CD4-positive, alpha-beta T cell treated with Interleukin-2 at 100 ng/mL for 4 hours (primary cell): ENCODE measurements around the gene PCDHGC5.

ENCODE experiments used
- DNase-seq: peaks from one replicate; pipeline ENCODE4 v3.0.0-alpha.2; 2020; ENCODE audit warnings: low spot score

The PCDHGC5 gene

DNA sequence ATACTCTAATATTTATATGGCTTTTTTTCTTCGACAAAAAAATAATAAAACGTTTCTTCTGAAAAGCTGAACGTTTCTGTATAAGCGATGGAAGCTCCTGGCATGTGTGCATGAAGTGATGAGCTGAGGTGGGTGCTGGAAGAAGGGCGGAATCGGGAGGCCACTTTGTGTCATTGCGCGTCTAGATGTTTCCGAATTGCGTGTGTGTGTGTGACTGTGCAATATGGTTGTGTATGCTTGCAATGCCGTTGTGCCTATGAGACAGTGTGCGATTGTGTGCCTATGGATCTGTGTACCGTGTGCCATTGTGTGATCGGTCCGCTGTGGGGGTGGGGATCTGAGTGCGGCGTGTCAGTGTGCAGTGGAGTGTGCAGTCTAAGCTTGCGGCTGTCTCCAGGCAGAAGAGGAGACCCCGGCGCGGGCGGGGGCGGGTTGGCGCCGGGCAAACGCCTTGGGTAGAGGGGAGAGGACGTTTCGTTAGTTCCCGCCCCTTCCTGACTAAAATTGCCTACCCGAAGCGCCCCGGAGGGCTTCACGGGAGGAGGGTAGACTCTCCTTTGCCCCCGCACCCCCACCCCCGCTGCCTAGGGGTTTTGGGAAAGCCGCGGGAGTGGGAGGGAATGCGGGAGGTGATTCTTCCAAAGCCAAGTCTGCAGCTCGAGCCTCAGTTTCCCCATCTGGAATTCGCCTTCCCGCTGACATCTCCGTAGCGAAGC, 24.2 kb downstream of the PCDHGC5 start:
- DNase-seq = peak; percentile 23

DNA sequence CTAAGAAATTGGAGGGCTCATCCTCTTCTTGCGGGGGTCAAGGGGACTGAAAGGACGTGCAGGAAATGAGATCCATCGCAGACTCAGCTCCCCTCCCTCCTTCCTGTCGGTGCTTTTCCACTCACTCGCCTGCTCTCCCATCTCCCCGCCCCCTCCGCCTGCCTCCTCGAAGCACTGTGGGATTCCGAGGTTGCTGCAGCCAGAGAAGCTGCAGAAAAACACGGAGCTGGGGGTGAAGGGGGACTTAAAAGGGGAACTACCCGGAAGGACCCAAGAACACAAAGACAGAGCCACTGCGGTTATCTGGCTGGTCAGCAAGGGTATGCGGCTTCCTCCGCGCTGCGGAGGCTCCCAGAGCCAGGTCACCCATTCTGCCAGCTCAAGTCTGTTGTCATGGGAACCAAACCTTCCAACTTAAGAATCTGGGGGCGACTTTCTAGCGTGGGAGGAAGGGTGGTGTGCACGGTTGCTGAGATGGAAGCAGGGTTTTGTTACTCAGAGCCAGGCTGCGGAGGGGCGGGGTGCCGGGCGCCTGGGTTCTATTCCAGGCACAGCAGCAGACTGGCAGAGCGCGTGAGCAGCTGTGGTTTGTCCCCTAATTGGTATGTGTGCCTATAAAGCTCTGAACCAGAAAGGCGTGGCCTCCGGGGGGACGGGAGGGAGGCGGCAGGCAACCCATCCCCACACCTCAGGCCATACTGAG, 24.9 kb downstream of the PCDHGC5 start:
- DNase-seq = peak; percentile 63

DNA sequence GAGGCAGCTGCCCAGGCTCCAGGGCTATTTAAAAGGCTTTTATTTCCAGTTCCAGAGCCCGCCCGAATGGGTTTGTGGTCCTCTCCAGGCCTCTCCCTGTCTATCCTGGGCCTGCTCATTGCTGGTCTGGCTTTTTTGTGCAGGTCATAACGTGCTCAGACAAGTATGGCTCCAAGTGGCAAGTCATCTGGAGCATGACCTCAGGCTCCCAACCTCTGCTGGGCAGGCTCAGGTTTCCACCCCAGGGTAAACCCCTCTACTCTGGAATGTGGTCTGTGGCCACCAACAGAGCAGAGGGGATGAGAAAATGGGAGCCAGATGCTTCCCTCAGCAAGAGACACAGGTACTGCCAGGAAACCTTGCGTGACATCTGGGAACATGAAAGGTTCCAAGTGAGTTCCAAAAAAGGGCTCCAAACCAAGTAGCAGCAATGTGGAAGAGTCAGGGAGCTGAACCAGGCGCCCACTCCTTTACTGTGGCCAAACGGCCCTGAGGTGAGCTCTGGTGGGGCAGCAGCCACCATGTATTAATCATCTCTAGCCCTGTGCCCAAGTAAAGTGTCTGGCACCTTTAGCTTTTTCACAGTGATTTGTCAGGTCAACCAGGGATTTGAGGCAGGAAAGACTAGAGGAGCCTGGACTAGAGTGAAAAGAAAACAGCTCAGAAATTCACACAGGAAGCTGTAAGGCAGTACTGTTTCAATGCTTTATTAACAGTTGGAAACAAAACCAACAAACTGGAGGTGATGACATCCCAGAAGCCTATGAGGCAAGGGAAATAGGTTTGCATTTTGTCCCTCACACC, 25.7 kb downstream of the PCDHGC5 start:
- DNase-seq = no peak

DNA sequence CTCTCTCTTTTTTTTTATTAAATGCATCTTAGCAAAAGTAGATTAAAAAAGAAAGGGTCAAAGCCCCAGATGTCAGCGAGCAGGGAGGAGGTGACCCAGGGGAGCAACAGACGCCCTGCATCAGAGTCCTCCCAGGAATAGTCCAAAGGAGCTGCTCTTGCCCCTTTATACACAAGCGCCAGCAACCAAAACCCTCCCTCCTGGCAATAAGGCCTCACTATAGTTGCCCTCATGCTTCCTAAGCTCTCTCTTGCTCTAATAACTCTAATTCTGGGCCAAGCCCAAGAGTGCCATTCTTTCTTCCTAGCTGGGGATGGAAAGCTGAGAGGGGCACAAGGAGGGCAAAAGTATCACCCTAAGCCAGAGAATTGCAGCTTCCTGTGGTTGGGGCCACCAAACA, 26.3 kb downstream of the PCDHGC5 start:
- DNase-seq = no peak

DNA sequence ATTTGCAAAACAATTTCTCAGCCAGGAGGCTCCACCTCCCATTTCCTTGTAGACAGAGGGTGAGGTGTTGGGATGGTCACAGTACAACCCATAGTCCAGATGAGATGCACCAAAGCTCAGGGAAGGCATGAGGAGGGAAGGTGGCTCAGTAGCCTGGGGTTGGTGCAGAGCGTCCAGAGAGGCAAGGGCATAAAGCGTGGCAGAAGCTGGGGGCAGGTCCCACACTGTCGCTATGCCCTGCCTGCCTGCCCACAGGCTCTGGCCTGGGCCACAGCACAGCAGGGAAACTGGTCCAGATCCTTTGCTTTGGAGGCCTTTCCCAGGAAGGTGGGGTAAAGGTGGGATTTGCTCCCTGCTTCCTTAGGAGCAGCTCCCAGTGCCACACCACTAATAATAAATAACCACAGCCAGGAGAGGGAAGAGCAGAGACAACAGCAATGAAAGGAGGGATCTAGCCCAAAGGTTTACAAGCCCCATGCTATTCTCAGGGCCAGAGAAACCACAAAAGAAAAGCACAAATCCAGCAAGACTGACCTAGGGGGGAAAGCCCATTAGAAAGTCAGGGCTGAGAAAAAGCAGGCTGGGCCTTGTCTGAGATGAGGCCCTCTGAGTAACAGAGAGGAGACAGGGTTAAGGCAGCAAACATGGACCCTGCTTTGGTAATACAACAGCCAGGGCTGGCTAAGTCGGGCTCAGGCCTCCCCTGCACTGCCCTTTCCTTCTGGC, 27.2 kb downstream of the PCDHGC5 start:
- no peak for DNase-seq

DNA sequence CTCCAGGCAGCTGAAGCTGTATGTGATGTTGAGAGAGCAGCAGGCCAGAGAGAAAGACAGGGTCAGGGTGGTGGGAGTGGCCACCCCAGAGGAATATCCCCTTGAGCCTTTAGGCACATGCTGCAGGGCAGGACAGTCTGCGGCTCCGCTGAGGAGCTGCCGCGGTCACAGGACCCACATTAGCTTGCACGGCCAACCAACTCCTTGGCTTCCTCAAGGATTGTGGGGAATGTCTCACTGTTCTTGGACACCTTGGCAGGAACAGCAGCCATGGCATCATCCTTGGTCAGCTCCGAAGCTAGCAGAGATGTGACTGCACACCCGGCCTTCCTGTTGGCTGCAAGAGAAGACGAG, 27.8 kb downstream of the PCDHGC5 start:
- DNase-seq = no peak

DNA sequence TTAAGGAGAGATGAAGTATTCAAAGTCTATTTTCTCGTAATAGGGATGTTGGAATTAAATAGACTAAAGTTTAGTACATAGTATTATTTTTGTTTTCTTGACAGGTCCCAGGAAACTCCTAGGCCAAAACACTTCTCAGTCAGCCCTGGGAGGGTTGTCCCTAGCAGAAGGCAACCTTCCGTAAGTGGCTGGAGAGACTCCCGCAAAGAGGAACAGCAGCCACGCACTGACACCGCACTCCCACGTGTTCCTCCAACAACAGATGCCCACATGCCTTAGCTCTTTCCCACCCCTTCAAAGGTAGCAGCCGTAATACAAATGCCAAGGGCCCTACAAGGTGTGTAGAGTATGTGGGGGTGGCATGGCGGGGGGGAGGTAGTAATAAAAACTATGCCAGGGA, 28.4 kb downstream of the PCDHGC5 start:
- no peak for DNase-seq

DNA sequence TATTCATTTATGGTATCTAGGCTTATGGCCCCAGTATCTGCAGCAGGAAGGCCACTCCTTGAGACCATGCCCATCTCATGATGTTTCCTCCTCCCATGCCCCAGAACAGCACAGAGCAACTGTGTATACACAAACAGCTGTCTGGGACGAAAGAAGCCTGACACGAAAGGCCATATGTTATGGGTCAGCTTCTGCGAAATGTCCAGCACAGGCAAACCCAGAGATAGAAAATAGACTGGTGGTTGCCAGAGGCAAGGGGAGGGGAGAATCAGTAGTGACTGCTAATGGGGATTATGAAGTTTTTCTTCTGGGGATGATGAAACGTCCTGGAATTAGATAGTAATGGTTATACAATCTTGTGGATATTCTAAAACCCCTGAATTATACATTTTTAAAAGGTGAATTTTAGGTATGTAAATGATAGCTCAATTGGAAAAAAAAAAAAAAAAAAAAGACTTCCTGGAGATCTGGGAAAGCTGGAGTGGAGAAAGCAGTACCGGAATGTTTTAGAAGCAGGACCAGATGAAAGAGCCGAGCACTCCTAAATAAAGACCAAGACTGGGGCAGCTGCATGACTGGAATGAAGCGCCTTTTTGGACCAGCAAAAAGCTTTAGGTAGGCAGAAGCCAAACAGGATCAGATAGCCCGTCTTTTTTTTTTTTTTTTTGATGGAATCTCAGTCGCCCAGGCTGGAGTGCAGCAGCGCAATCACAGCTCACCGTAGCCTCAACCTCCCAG, 29.2 kb downstream of the PCDHGC5 start:
- no peak for DNase-seq

DNA sequence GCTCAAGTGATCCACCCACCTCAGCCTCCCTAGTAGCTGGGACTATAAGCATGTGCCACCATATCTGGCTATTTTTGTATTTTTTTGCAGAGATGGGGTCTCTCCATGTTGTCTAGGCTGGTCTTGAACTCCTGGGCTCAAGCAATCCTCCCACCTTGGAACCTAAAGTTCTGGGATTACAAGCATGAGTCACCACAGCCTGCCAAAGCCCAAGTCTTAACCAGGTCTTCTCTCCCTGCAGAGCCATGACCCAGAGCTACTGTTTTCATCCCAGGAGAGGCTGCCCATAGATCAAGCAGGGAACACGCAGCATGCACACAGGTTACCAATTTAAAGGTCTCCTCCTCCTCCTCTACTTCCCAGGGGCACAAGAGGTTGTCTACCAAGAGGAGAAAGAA, 29.7 kb downstream of the PCDHGC5 start:
- DNase-seq = no peak

DNA sequence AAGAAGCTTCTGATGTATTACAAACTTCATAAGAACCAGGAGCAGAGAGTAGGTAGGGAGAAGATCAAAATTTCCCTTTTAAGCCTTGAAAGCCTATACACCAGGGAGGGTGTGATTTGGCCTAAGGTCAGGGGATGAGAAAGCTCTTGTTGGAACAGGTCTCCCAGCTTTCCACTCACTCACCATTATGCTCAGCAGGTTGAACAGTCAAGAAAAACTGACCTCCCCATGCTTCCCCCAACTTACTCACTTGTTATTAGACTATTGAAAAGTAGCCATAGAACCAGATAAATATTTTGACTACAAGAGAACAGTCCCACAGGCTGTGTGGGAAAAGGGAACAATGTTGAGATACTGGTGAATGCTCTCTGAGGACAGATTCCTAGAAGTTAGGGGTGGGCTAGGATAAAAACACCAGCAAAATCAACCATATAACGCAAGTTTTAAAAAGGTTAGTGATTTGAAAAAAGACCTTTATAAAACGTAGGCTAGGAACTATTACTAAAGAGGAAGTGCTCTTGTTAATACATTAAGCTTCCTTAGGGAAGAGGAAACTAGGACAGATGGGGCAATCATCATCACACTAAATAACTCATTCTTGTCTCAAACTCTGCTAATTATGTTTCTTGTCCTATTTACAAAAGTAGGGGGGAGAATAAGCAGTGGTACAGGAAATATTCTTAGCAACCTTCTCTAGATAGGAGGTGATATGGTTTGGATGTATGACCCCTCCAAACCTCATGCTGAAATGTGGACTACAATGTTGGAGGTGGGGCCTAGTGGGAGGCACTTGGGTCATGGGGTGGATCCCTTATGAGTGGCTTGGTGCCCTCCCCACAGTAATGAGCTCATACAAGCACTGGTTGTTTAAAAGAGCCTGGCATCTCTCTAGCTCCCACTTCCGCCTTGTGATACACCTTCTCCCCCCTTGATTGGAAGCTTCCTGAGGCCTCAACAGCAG, 31.0 kb downstream of the PCDHGC5 start:
- DNase-seq = no peak

DNA sequence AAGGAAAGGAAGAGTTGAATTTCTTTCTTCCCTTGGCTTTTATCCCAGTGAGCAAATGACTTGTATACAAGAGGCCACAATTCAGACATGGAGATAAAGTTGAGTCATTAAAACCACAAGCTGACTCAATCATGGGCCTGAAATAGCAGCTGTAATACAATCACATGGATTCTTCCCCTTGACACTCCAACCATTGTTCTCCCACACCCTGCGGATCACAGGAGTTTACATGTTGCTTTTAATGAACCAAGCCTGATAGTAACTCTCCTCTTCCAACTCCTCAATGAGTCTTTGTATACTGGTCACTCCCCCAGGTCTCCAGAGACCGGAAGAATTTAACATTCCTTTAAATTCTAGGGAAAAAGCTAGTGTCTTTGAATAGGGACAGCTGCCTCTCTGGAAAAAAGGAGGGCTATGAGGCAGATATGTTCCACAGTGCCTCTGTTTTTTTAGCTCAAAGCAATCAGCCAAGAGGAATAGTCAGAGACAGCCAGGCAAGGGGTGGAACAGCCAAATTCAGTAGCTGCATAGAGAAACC, 32.4 kb downstream of the PCDHGC5 start:
- peak; percentile 23 for DNase-seq

DNA sequence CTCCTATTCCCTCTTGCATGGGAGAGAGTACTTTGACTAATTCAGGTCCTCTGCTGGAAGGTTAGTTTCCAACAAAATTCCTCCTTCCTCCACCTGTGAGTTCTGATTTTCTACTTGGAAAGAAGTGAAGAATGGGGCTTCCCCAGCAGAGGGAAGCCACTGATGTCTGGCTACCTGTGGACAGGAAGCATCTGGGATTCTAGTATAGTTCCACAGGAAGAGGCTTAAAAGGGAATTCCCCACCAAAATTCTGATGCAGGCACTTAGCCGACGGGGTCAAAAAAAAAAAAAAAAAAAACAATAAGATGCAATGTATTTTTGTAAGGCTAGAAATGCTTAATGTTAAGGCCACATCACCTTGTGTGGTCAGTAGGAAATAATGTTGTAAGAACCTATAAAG, 33.4 kb downstream of the PCDHGC5 start:
- no peak for DNase-seq

DNA sequence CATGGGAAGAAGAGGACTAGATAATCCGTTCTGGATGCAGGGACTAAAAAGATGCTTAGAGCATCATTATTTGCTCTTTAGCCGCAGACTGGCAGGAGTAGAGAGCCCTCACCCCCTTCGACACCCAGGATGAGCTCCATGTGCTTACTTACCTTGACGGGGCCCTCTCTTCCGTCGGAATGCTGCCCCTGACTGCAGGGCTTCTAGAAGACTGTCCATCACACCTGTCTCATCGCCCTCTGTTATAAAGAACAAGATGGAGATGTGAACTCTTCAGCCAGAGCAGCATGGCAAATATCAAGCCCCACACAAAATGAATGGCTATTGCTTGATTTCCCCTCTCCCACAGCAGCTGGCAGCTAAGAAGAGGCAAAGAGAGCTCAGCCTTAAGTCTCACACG, 35.1 kb downstream of the PCDHGC5 start:
- no peak for DNase-seq

DNA sequence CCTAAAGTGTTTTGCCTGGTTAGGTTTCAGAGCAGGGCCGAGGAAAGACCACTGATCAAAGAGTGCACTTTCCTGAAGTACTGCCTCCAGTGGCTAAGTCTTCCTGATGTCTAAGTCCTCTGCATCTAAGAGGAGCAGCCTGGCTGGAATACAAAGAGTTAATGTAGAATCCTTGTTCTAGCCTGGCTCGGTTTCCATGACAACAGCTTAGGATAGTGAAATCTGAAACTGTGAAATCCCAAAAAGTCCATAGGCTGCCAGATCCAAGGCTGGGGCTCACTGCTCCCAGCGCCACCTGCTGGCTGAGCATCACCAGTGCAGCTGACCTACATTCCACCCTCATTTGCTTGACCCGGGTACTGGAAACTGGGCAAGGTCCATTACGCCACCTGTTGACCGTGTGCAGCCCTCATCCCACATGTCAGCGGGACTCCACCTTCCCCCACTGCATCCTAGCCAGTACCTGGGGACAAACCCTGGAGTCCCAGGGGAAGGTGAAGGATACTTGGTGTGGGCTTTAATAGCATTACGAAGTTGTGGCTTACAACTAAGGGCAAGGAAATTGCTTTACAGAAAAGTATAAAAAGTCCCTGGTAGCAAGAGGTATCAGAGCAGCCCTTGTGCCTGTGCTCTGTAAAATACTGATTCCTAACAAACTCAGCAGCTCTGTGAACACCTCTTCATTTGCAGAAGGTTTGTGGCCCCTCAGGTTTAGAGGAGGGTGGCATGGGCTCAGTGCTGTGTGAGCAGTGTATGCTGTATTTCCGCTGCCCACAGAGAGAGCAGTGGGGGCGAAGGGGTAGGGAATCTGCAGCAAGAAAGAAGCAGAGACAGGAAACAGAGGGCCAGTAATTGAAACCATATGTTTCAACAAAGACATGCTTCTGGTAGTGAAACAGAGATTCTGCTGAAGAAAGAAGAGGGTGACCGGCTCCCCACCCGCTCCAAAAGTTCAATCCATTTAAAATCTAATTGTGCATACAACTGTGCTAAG, 36.0 kb downstream of the PCDHGC5 start:
- DNase-seq = peak; percentile 53

DNA sequence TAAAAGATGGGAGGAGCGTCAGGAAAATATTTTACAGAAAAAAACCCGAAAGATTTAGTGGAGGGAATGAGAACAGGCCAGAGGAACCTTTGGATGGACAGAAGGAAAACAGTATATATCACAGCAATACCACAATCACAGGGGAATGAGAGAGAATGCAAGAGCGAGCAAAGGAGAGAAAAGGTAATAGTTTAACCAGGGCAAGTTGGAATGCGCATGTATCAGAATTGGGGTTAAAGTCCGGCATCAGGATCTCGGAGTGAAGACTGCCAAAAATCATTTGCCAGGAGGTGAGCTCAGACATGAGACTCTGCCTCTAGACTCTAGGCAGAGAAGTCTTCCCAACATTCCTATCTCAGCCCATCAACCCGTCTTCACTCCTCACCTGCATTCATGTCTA, 36.8 kb downstream of the PCDHGC5 start:
- no peak for DNase-seq

DNA sequence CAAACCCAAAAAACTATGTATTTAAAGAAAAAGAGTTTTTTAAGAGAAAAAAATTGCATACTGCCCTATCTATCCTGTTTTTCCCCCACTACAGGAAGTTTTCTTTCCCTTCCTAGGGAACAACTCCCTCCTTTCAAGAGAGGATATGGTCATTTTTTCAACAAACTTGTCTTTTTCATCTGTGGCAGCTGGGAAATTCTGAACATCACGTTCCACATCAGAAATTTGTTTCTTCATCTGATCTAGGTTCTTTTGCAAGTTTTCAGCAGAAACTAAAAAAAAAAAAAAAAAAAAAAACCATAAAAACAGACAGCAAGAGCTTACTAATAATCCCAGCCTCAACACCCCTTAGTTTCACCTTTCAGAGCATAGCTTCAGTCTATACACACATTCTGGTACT, 38.5 kb downstream of the PCDHGC5 start:
- DNase-seq = no peak

DNA sequence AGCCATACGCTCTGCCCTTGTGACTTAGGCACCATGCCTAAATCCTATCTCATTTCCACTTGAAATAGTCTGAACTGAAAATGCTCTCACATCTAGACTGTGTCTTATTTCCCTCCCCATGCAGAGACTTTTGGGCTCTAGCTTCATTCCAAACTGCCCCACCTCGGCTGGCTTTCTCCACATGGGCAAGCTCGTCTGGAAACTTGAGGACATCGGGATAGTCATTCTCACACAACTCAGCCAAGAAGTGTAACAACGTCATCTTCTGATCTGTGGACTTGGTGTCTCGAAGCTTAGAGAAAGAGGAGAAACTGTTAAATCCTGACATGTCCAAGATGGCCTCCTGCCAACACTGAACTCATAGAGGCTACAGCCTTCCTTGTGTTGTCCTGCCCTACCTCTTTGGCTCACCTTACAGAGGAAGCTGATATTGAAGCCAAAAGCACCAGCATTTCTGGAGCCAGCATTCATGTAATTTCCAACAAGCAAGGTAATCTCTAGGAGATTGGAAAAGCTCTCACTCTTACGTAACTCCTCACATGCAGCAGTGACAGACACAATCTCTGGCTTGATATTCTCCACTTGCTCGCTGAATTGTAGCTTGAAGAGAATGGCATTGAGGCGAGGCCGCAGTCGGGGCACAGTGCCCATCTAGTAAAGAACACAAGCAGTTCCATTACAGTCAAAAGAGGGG, 39.6 kb downstream of the PCDHGC5 start:
- DNase-seq = no peak

DNA sequence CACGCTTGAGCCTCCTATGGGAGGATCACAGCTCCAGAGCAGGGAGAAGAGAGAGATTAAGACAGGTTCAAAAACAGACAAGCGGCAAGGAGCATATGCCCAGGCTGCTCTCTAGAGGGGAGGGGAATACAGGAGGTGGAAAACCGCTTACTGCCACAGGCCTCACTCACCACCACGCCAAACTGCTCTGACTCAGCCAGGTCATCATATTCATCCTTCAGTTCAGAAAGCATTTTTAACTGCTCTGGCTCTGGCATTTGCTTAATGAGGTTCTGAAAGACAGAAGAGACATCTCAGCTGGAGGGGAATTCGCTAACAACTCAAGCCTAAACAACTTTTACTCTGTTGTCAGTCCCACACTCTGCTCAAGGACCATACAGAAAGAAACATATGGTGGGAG, 40.1 kb downstream of the PCDHGC5 start:
- no peak for DNase-seq
